Nephron (organoid): ENCODE results near the gene C20orf202.
"Not testable (repeated sequence)": the region's sequence is repeated elsewhere in the genome, so short reads cannot be mapped to it uniquely, and the experiment has no call there.

Experiments
- H3K27ac Mint-ChIP-seq, 3 experiments: 2 replicates each; pipeline ENCODE4 v1.8.0; 2020; ENCODE audit warnings: mixed read lengths in 3 of 3, mild to moderate bottlenecking in 2 of 3, moderate library complexity in 1 of 3
- H3K27me3 Mint-ChIP-seq: 2 replicates; pipeline ENCODE4 v1.8.0; 2021; ENCODE audit warnings: low read depth, mild to moderate bottlenecking, moderate library complexity, mixed read lengths
- H3K36me3 Mint-ChIP-seq: 2 replicates; pipeline ENCODE4 v1.8.0; 2020; ENCODE audit warnings: low read depth, mixed read lengths
- H3K4me1 Mint-ChIP-seq: 2 replicates; pipeline ENCODE4 v1.8.0; 2020; ENCODE audit warnings: mixed read lengths
- H3K4me3 Mint-ChIP-seq, 3 experiments: 2 replicates each; pipeline ENCODE4 v1.8.0; 2020; ENCODE audit warnings: mild to moderate bottlenecking in 3 of 3, mixed read lengths in 3 of 3, moderate library complexity in 2 of 3
- H3K9me3 Mint-ChIP-seq: 2 replicates; pipeline ENCODE4 v1.8.0; 2020; ENCODE audit warnings: mixed read lengths
- CTCF ChIP-seq, 3 experiments: fragments of 200-600 bp; sonication (generic); IDR thresholded peaks; one replicate each; pipeline ENCODE4 v1.5.0; 2021; ENCODE audit warnings: antibody characterized with exemption in 3 of 3; ENCODE audit not compliant: unreplicated experiment in 3 of 3

The C20orf202 gene

GRCh38 chr20:1212023-1212422 lies 8.8 kb downstream of the C20orf202 start:
- Mint-ChIP-seq H3K9me3 (no peaks in the 10 kb centered on the region), H3K27ac (no peak overlapping the region), H3K4me3 (no peak overlapping the region), H3K27me3 (peaks cover 41% of the 10 kb centered on the region), H3K4me1 (no peaks in the 10 kb centered on the region), H3K36me3 (no peaks in the 10 kb centered on the region)
- TF ChIP-seq CTCF (IDR thresholded peaks at IDR 0.05; ENCODE audit: unreplicated experiment in 3 of 3) = no peak

- H3K27me3 Mint-ChIP-seq = peaks cover 41% of the 10 kb centered on the region
- H3K36me3 Mint-ChIP-seq = no peaks in the 10 kb centered on the region
- H3K27ac Mint-ChIP-seq = no peak overlapping the region
- no peak overlapping the region for H3K4me3 Mint-ChIP-seq
- no peaks in the 10 kb centered on the region for H3K4me1 Mint-ChIP-seq
- no peaks in the 10 kb centered on the region for H3K9me3 Mint-ChIP-seq
- TF ChIP-seq CTCF (IDR thresholded peaks at IDR 0.05; ENCODE audit: unreplicated experiment in 3 of 3) = peak; percentile 82 to 85 (median 84)
Measured at GRCh38 chr20:1212607-1213396, 9.5 kb downstream of the C20orf202 start.

- Mint-ChIP-seq H3K36me3 (no peaks in the 10 kb centered on the region), H3K27me3 (peaks cover 39% of the 10 kb centered on the region), H3K27ac (no peak overlapping the region), H3K4me3 (no peak overlapping the region), H3K4me1 (no peaks in the 10 kb centered on the region), H3K9me3 (no peaks in the 10 kb centered on the region)
- no peak for TF ChIP-seq CTCF (IDR thresholded peaks at IDR 0.05; ENCODE audit: unreplicated experiment in 3 of 3)
Measured at GRCh38 chr20:1214838-1215261, 11.6 kb downstream of the C20orf202 start.

GRCh38 chr20:1215386-1216170 lies 12.3 kb downstream of the C20orf202 start:
- H3K27me3 Mint-ChIP-seq = peaks cover 40% of the 10 kb centered on the region
- no peak overlapping the region for H3K4me3 Mint-ChIP-seq
- no peak for TF ChIP-seq CTCF (IDR thresholded peaks at IDR 0.05; ENCODE audit: unreplicated experiment in 3 of 3)

GRCh38 chr20:1216527-1217427 lies 13.5 kb downstream of the C20orf202 start:
- not testable (repeated sequence) for H3K36me3 Mint-ChIP-seq, H3K9me3 Mint-ChIP-seq, H3K4me1 Mint-ChIP-seq, H3K27ac Mint-ChIP-seq, H3K4me3 Mint-ChIP-seq
- H3K27me3 Mint-ChIP-seq = peaks cover 41% of the 10 kb centered on the region

More at GRCh38 chr20:1215386-1216170, 12.3 kb downstream of the C20orf202 start:
- Mint-ChIP-seq H3K9me3 (no peaks in the 10 kb centered on the region), H3K36me3 (no peaks in the 10 kb centered on the region), H3K4me1 (no peaks in the 10 kb centered on the region), H3K27ac (no peak overlapping the region)

- not testable (repeated sequence) for H3K4me3 Mint-ChIP-seq, H3K27ac Mint-ChIP-seq, H3K4me1 Mint-ChIP-seq, H3K36me3 Mint-ChIP-seq, H3K9me3 Mint-ChIP-seq
- H3K27me3 Mint-ChIP-seq = peaks cover 38% of the 10 kb centered on the region
Measured at GRCh38 chr20:1222750-1223149, 19.5 kb downstream of the C20orf202 start.
